ENCODE measurements around the gene KRTAP4-12. TPM values are rescaled to one million over a fixed set of nuclear protein-coding genes. Genes with fewer than 3 reads are reported as not detected.
"Not testable (repeated sequence)": the region's sequence is repeated elsewhere in the genome, so short reads cannot be mapped to it uniquely, and the experiment has no call there.

Gene KRTAP4-12
- total RNA-seq, 1 donor from 2014 or later = not detected

GRCh38 chr17:41098042-41098441, 25.9 kb downstream of the KRTAP4-12 start, which contains the start of gene KRTAP4-8:
Gene KRTAP4-8 (minus strand): TSS chr17:41098142. CDS start chr17:41098084, 58 bp downstream.
- DNase-seq (ENCODE audit: extremely low read depth, low read depth, low spot score) = no peak

GRCh38 chr17:41096055-41096454, 27.9 kb downstream of the KRTAP4-12 start:
- no peak for DNase-seq (ENCODE audit: extremely low read depth, low read depth, low spot score)

- not testable (repeated sequence) for DNase-seq (ENCODE audit: extremely low read depth, low read depth, low spot score)
These were observed 35.1 kb downstream of the KRTAP4-12 start for GRCh38 chr17:41088760-41089352.

DNA sequence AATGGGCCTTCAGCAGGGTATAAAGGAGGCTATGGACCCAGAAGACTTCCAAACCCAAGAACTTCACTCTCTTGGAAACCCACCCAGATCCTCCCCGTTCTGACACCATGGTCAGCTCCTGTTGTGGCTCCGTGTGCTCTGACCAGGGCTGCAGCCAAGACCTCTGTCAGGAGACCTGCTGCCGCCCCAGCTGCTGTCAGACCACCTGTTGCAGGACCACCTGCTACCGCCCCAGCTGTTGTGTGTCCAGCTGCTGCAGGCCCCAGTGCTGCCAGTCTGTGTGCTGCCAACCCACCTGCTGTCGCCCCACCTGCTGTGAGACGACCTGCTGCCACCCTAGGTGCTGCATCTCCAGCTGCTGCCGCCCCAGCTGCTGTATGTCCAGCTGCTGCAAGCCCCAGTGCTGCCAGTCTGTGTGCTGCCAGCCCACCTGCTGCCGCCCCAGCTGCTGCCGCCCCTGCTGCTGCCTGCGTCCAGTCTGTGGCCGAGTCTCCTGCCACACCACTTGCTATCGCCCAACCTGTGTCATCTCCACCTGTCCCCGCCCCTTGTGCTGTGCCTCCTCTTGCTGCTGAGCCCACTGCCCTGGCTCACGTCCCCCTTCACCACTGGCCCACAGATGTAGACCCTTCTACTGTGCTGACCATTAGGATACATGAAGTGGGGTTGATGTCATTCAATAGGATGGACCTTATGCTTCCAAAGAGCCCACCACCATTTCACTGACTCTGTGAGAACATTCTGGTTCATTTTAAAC, 39.7 kb downstream of the KRTAP4-12 start, which contains the start of gene KRTAP4-7:
KRTAP4-7 (plus strand) TSS at position 51 of the 757 bp plus-strand sequence; CDS start at position 108, 57 bp downstream.
- not testable (repeated sequence) for DNase-seq (ENCODE audit: extremely low read depth, low read depth, low spot score)

DNA sequence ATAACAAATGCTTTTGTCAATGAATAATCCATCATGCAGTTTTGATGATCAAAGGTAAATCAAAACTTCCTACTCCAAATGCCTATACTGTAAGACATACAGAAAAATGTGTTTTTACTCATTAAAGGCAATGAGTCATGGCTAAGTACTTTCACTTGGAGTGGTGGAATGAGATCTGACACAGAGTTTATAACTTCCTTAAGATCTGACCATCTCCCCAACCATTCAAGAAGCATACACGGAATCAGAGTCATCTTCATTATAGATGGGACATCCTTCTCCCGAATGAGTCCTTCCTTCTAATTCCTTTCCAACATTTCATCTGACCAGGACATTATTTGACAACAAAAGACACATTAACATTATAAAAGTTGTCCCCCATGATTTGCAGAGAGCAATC, 40.6 kb downstream of the KRTAP4-12 start:
- DNase-seq (ENCODE audit: extremely low read depth, low read depth, low spot score) = not testable (repeated sequence)

GRCh38 chr17:41082626-41083025, 41.4 kb downstream of the KRTAP4-12 start:
- DNase-seq (ENCODE audit: extremely low read depth, low read depth, low spot score) = no peak

DNA sequence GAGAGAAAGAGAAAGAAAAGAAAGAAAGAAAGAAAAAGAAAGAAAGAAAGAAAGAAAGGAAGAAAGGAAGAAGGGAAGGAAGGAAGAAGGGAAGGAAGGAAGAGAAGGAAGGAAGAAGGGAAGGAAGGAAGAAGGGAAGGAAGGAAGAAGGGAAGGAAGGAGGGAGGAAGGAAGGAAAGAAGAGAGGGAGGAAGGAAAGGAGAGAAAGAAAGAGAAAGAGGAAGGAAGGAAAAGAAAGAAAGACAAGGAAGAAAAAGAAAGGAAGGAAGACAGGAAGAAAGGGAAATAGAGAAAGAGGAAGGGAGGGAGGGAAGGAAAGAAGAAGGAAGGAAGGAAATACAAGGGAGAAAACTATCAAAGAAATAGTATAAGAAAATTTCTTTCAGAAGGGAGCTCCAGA, 47.2 kb downstream of the KRTAP4-12 start:
- no peak for DNase-seq (ENCODE audit: extremely low read depth, low read depth, low spot score)

GRCh38 chr17:41073676-41074075, 50.3 kb downstream of the KRTAP4-12 start:
- no peak for DNase-seq (ENCODE audit: extremely low read depth, low read depth, low spot score)

Other genes with a start within 250 kb of the KRTAP4-12 start
- not detected in 2 replicates for gene KRT20, start 238.9 kb downstream of the KRTAP4-12 start, total RNA-seq
- gene KRT23, start 186.5 kb downstream of the KRTAP4-12 start, total RNA-seq = not detected in 2 replicates
- gene KRT39, start 157.2 kb downstream of the KRTAP4-12 start, total RNA-seq = not detected in 2 replicates
- gene KRT40, start 139.9 kb downstream of the KRTAP4-12 start, total RNA-seq = not detected in 2 replicates
- gene KRTAP3-3, start 130.0 kb downstream of the KRTAP4-12 start, total RNA-seq = not detected in 2 replicates
- not detected in 2 replicates for gene KRTAP3-2, start 124.3 kb downstream of the KRTAP4-12 start, total RNA-seq
- not detected in 2 replicates for gene KRTAP3-1, start 115.1 kb downstream of the KRTAP4-12 start, total RNA-seq
- gene KRTAP1-5, start 97.0 kb downstream of the KRTAP4-12 start, total RNA-seq = 0.29 and 0.82 TPM in 2 replicates
- not detected in 2 replicates for gene KRTAP1-4, start 94.0 kb downstream of the KRTAP4-12 start, total RNA-seq
- not detected in 2 replicates for gene KRTAP1-3, start 89.3 kb downstream of the KRTAP4-12 start, total RNA-seq
- gene KRTAP1-1, start 82.7 kb downstream of the KRTAP4-12 start, total RNA-seq = not detected in 2 replicates
- not detected in 2 replicates for gene KRTAP2-1, start 76.9 kb downstream of the KRTAP4-12 start, total RNA-seq
- not detected in 2 replicates for gene KRTAP2-2, start 69.0 kb downstream of the KRTAP4-12 start, total RNA-seq
- gene KRTAP2-3, start 64.1 kb downstream of the KRTAP4-12 start, total RNA-seq = 1.8 and 5.4 TPM in 2 replicates
- gene KRTAP2-4, start 58.3 kb downstream of the KRTAP4-12 start, total RNA-seq = not detected in 2 replicates
- gene KRTAP4-7, start 40.0 kb downstream of the KRTAP4-12 start, total RNA-seq = not detected in 2 replicates
- gene KRTAP4-8, start 26.0 kb downstream of the KRTAP4-12 start, total RNA-seq = not detected in 2 replicates
- not detected in 2 replicates for gene KRTAP4-16, start 22.0 kb downstream of the KRTAP4-12 start, total RNA-seq
- gene KRTAP4-9, start 18.8 kb downstream of the KRTAP4-12 start, total RNA-seq = not detected in 2 replicates
- gene KRTAP4-11, start 5.8 kb downstream of the KRTAP4-12 start, total RNA-seq = not detected in 2 replicates
- gene KRTAP4-6, start 16.4 kb upstream of the KRTAP4-12 start, total RNA-seq = not detected in 2 replicates
- gene KRTAP4-5, start 25.6 kb upstream of the KRTAP4-12 start, total RNA-seq = not detected in 2 replicates
- gene KRTAP4-4, start 36.6 kb upstream of the KRTAP4-12 start, total RNA-seq = not detected in 2 replicates
- not detected in 2 replicates for gene KRTAP4-3, start 44.0 kb upstream of the KRTAP4-12 start, total RNA-seq
- gene KRTAP4-2, start 54.0 kb upstream of the KRTAP4-12 start, total RNA-seq = not detected in 2 replicates
- not detected in 2 replicates for gene KRTAP4-1, start 60.7 kb upstream of the KRTAP4-12 start, total RNA-seq
- not detected in 2 replicates for gene KRTAP9-1, start 65.7 kb upstream of the KRTAP4-12 start, total RNA-seq
- not detected in 2 replicates for gene KRTAP9-2, start 102.5 kb upstream of the KRTAP4-12 start, total RNA-seq
- gene KRTAP9-3, start 108.3 kb upstream of the KRTAP4-12 start, total RNA-seq = not detected in 2 replicates
- gene KRTAP9-8, start 113.8 kb upstream of the KRTAP4-12 start, total RNA-seq = not detected in 2 replicates
- gene KRTAP9-4, start 125.5 kb upstream of the KRTAP4-12 start, total RNA-seq = not detected in 2 replicates
- gene KRTAP9-9, start 131.2 kb upstream of the KRTAP4-12 start, total RNA-seq = not detected in 2 replicates
- not detected in 2 replicates for gene KRTAP9-6, start 141.2 kb upstream of the KRTAP4-12 start, total RNA-seq
- gene KRTAP9-7, start 151.5 kb upstream of the KRTAP4-12 start, total RNA-seq = not detected in 2 replicates
- gene KRTAP29-1, start 178.7 kb upstream of the KRTAP4-12 start, total RNA-seq = not detected in 2 replicates
- gene KRTAP16-1, start 185.1 kb upstream of the KRTAP4-12 start, total RNA-seq = not detected in 2 replicates
- gene KRTAP17-1, start 191.5 kb upstream of the KRTAP4-12 start, total RNA-seq = not detected in 2 replicates
- gene KRT33A, start 226.6 kb upstream of the KRTAP4-12 start, total RNA-seq = not detected in 2 replicates
- gene KRT33B, start 245.6 kb upstream of the KRTAP4-12 start, total RNA-seq = not detected in 2 replicates

All from glomerular endothelial cell (primary cell).